HCT116 (cell line): ENCODE measurements around the gene ZSWIM4. TPM values are rescaled to one million over a fixed set of nuclear protein-coding genes. Genes with fewer than 3 reads are reported as not detected.

ENCODE experiments used
- ATAC-seq: fragments of 200-7000 bp; cut with Tn5 transposase; 2 replicates; pipeline ENCODE4 v1.9.1; 2020; ENCODE audit warnings: mild to moderate bottlenecking, moderate library complexity
- BruUV-seq: library from RNA; stranded (reverse); fragments of 400-500 nt; replicated peaks from 2 replicates; lab custom pipeline; 2021; lab: Mats Ljungman, UMichigan
- CTCF ChIA-PET: fragments of 300-600 bp; sonication (Branson Sonifier 250); formaldehyde crosslinking; loops from one replicate; lab custom pipeline; 2021; ENCODE audit warnings: antibody characterized with exemption; lab: Charles Lee
- POLR2A ChIA-PET: fragments of 300-600, 350-600 bp; sonication (Branson Sonifier 250); formaldehyde crosslinking; loops from one replicate; lab custom pipeline; 2021; ENCODE audit warnings: antibody characterized with exemption; lab: Charles Lee
- RAD21 ChIA-PET, 2 experiments: fragments of 300-600 bp; sonication (Branson Sonifier 250); formaldehyde crosslinking; loops; one replicate each; lab custom pipeline; 2023; ENCODE audit warnings: low total read pairs in 2 of 2; ENCODE audit not compliant: uncharacterized antibody in 2 of 2, unreplicated experiment in 2 of 2, low non-redundant PET in 1 of 2; lab: Charles Lee
- DNase-seq: peaks from one replicate; pipeline ENCODE4 v3.0.0-alpha.2; 2010; ENCODE audit warnings: low read depth, low spot score
- H2AFZ ChIP-seq: fragments of 200-600 bp; shearing (Covaris generic), sonication (generic); 2 replicates; pipeline ENCODE4 v1.6.1; 2017; ENCODE audit warnings: low read depth, mixed run types, mixed read lengths, antibody characterized with exemption, low read length; ENCODE audit not compliant: poor library complexity, severe bottlenecking
- H3K27ac ChIP-seq: 2 replicates; pipeline ENCODE4 v1.5.1; 2012; ENCODE audit warnings: low read depth, low read length
- H3K27me3 ChIP-seq: fragments of 200-600 bp; sonication (generic); 2 replicates; pipeline ENCODE4 v1.6.1; 2016; ENCODE audit warnings: mixed run types, low read length, mixed read lengths; ENCODE audit not compliant: insufficient read depth
- H3K36me3 ChIP-seq, 2 experiments: fragments of 200-500 bp in 1 of 2; fragments of 200-600 bp in 1 of 2; sonication (Bioruptor generic) in 1 of 2; sonication (generic) in 1 of 2; 2 replicates each; pipeline versions ENCODE4 v1.5.1 to v1.6.1; 2014 to 2016; ENCODE audit warnings: low read length in 2 of 2, inconsistent platforms in 1 of 2, mixed read lengths in 1 of 2, mixed run types in 1 of 2; ENCODE audit not compliant: insufficient read depth in 2 of 2, control insufficient read depth in 1 of 2
- H3K4me1 ChIP-seq, 2 experiments: fragments of 200-600 bp in 1 of 2; sonication (generic) in 1 of 2; 2 replicates each; pipeline versions ENCODE4 v1.5.1 to v1.6.1; 2012 to 2017; ENCODE audit warnings: low read length in 2 of 2, inconsistent platforms in 1 of 2, mild to moderate bottlenecking in 1 of 2, mixed read lengths in 1 of 2, mixed run types in 1 of 2, moderate library complexity in 1 of 2; ENCODE audit not compliant: insufficient read depth in 2 of 2, control insufficient read depth in 1 of 2
- H3K4me2 ChIP-seq: fragments of 200-600 bp; sonication (generic); 2 replicates; pipeline ENCODE4 v1.6.1; 2017; ENCODE audit warnings: mixed run types, low read length, mixed read lengths
- H3K4me3 ChIP-seq, 2 experiments: fragments of 200-600 bp in 1 of 2; sonication (generic) in 1 of 2; replicated peaks in 1 of 2; 2 replicates each; pipeline ENCODE4 v1.5.1; 2011 to 2016; ENCODE audit warnings: low read length in 2 of 2, control low read depth in 1 of 2, low read depth in 1 of 2, mild to moderate bottlenecking in 1 of 2, mixed read lengths in 1 of 2, mixed run types in 1 of 2
- H3K79me2 ChIP-seq: fragments of 200-600 bp; sonication (generic); 2 replicates; pipeline ENCODE4 v1.6.1; 2017; ENCODE audit warnings: mild to moderate bottlenecking, mixed run types, low read length, moderate library complexity, mixed read lengths; ENCODE audit not compliant: insufficient read depth
- H3K9ac ChIP-seq: fragments of 200-600 bp; sonication (generic); 2 replicates; pipeline ENCODE4 v1.6.1; 2016; ENCODE audit warnings: low read length, mixed read lengths
- H3K9me2 ChIP-seq: fragments of 200-600 bp; sonication (generic), shearing (Covaris generic); 2 replicates; pipeline ENCODE4 v1.6.1; 2017; ENCODE audit warnings: mixed run types, mild to moderate bottlenecking, moderate library complexity; ENCODE audit not compliant: insufficient read depth
- H3K9me3 ChIP-seq, 2 experiments: fragments of 200-500 bp in 1 of 2; fragments of 200-600 bp in 1 of 2; sonication (Bioruptor generic) in 1 of 2; sonication (generic) in 1 of 2; 2 replicates each; pipeline ENCODE4 v1.6.1; 2014 to 2017; ENCODE audit warnings: low read length in 2 of 2, mixed read lengths in 2 of 2, inconsistent platforms in 1 of 2, low read depth in 1 of 2, mild to moderate bottlenecking in 1 of 2, mixed run types in 1 of 2, moderate library complexity in 1 of 2; ENCODE audit not compliant: control insufficient read depth in 1 of 2, insufficient read depth in 1 of 2
- H4K20me1 ChIP-seq: fragments of 200-600 bp; sonication (generic), shearing (Covaris generic); 2 replicates; pipeline ENCODE4 v1.6.1; 2017; ENCODE audit warnings: mixed run types, mild to moderate bottlenecking, moderate library complexity; ENCODE audit not compliant: insufficient read depth
- CBX3 ChIP-seq: IDR thresholded peaks from 2 replicates; pipeline ENCODE4 v1.6.1; 2012; ENCODE audit warnings: low read depth
- CTCF ChIP-seq, 3 experiments: fragments of 200-600 bp in 1 of 3; sonication (generic) in 1 of 3; IDR thresholded peaks in 2 of 3; conservative IDR thresholded peaks in 1 of 3; 2 replicates each; pipeline ENCODE4 v1.5.1; 2012 to 2017; ENCODE audit warnings: low read depth in 2 of 3, low read length in 2 of 3, antibody characterized with exemption in 1 of 3, borderline replicate concordance in 1 of 3, control low read depth in 1 of 3, mild to moderate bottlenecking in 1 of 3, mixed read lengths in 1 of 3, mixed run types in 1 of 3, moderate library complexity in 1 of 3; ENCODE audit not compliant: insufficient read depth in 1 of 3
- EGR1 ChIP-seq: IDR thresholded peaks from 2 replicates; pipeline ENCODE4 v1.6.1; 2012; ENCODE audit warnings: low read depth
- EZH2phosphoT487 ChIP-seq: fragments of 200-600 bp; IDR thresholded peaks from 2 replicates; pipeline ENCODE4 v1.6.1; 2018; ENCODE audit warnings: antibody characterized with exemption, borderline replicate concordance
- RAD21 ChIP-seq: IDR thresholded peaks from 2 replicates; pipeline ENCODE4 v1.6.1; 2012; ENCODE audit warnings: low read depth, mild to moderate bottlenecking
- SIN3A ChIP-seq: IDR thresholded peaks from 2 replicates; pipeline ENCODE4 v1.6.1; 2012; ENCODE audit warnings: low read depth
- SP1 ChIP-seq: IDR thresholded peaks from 2 replicates; pipeline ENCODE4 v1.6.1; 2012; ENCODE audit warnings: low read depth
- TCF7L2 ChIP-seq: IDR thresholded peaks from 2 replicates; pipeline ENCODE4 v1.7.0; 2011; ENCODE audit warnings: borderline replicate concordance, inconsistent platforms; ENCODE audit not compliant: insufficient read depth, insufficient read length; ENCODE audit errors: extremely low read depth
- ZFX ChIP-seq: fragments of 450-650 bp; IDR thresholded peaks from 2 replicates; pipeline ENCODE4 v1.6.1; 2017
- ZNF274 ChIP-seq: fragments of 200-500 bp; sonication (Bioruptor generic); IDR thresholded peaks from 2 replicates; pipeline ENCODE4 v1.6.1; 2014; ENCODE audit warnings: mild to moderate bottlenecking, low read depth, low read length, inconsistent platforms
- intact Hi-C: fragments of 100-400 bp; cut with micrococcal nuclease; formaldehyde crosslinking; loops from 2 replicates; pipeline ENCODE4 v1.10.0; 2022
- total RNA-seq: library from RNA; stranded (reverse); gene quantifications from one replicate; pipeline ENCODE4 v1.2.1, GENCODE V29; 2021; ENCODE audit not compliant: unreplicated experiment
- TF ChIP-seq, protein P1 (sequence below): IDR thresholded peaks from 2 replicates; pipeline ENCODE4 v1.6.1; 2011; ENCODE audit warnings: mild to moderate bottlenecking, low read length, moderate library complexity; ENCODE audit not compliant: insufficient replicate concordance; ENCODE audit errors: extremely low read depth
- TF ChIP-seq, protein P2 (sequence below): IDR thresholded peaks from 2 replicates; pipeline ENCODE4 v1.6.1; 2012

Gene ZSWIM4
- total RNA-seq, 1 experiment from 2014 or later, result 9.8 TPM

DNA sequence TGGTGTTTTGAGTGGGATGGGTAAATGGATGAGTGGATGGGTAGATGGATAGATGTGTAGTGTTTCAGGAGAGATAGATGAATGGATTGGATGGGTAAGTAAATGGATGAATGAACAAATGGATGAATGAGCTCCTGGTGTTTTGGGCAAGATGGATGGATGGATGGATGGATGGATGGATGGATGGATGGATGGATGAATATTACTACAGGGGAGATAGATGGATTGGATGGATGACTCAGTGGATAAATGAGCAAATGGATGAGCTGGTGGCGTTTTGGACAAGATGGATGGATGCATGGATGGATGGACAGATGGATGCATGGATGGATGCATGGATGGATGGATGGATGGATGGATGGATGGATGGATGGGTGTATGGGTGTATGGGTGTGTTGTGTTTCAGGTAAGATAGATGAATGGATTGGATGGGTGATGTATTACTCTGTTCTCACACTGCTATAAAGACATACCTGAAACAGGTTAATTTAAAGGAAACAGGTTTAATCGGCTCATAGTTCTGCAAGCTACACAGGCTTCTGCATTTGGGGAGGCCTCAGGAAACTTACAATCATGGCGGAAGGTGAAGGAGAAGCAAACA lies 12.3 kb downstream of the ZSWIM4 start:
- CTCF ChIA-PET, result no interaction called here
- POLR2A ChIA-PET, result no interaction called here
- no TSS peak for BruUV-seq
- Histone ChIP-seq H3K9me3 (peaks cover 0 to 2% of the 10 kb centered on the region in 2 experiments; a peak in 1 of 4 replicates), H3K9me2 (no peaks in the 10 kb centered on the region), H3K9ac (no peak overlapping the region), H4K20me1 (no peaks in the 10 kb centered on the region), H3K36me3 (peaks cover 3 to 12% of the 10 kb centered on the region in 2 experiments; a peak in 2 of 4 replicates), H3K4me3 (no peak overlapping the region), H3K27me3 (no peaks in the 10 kb centered on the region), H3K4me2 (no peak overlapping the region), H3K79me2 (no peaks in the 10 kb centered on the region), H3K27ac (no peak overlapping the region), H2AFZ (no peak overlapping the region), H3K4me1 (peaks cover 13 to 27% of the 10 kb centered on the region in 2 experiments)
- ATAC-seq (no peak), DNase-seq (no peak)
- RAD21 ChIA-PET, result no interaction called here
- TF ChIP-seq, protein P1, sequence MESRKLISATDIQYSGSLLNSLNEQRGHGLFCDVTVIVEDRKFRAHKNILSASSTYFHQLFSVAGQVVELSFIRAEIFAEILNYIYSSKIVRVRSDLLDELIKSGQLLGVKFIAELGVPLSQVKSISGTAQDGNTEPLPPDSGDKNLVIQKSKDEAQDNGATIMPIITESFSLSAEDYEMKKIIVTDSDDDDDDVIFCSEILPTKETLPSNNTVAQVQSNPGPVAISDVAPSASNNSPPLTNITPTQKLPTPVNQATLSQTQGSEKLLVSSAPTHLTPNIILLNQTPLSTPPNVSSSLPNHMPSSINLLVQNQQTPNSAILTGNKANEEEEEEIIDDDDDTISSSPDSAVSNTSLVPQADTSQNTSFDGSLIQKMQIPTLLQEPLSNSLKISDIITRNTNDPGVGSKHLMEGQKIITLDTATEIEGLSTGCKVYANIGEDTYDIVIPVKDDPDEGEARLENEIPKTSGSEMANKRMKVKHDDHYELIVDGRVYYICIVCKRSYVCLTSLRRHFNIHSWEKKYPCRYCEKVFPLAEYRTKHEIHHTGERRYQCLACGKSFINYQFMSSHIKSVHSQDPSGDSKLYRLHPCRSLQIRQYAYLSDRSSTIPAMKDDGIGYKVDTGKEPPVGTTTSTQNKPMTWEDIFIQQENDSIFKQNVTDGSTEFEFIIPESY, result no peak
- TF ChIP-seq EGR1, result no peak
- no peak for TF ChIP-seq ZNF274
- TF ChIP-seq CBX3, result no peak
- no peak for TF ChIP-seq SIN3A
- TF ChIP-seq CTCF (IDR thresholded peaks at IDR 0.05 in 2 of 3, conservative IDR thresholded peaks at IDR 0.05 in 1 of 3; ENCODE audit: borderline replicate concordance in 1 of 3, insufficient read depth in 1 of 3, low read depth in 2 of 3, low read length in 2 of 3), result no peak
- TF ChIP-seq TCF7L2, result no peak
- no peak for TF ChIP-seq SP1
- no peak for TF ChIP-seq ZFX
- TF ChIP-seq, protein P2, sequence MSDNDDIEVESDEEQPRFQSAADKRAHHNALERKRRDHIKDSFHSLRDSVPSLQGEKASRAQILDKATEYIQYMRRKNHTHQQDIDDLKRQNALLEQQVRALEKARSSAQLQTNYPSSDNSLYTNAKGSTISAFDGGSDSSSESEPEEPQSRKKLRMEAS, result no peak
- no peak for TF ChIP-seq RAD21
- TF ChIP-seq EZH2phosphoT487, result no peak
- intact Hi-C loops, result no loop called here
